Right ventricle myocardium superior (tissue), 1 donor: Measurements from ENCODE around the gene EXO1. TPM values are rescaled to one million over a fixed set of nuclear protein-coding genes. Genes with fewer than 3 reads are reported as not detected.
"Not testable (repeated sequence)": the region's sequence is repeated elsewhere in the genome, so short reads cannot be mapped to it uniquely, and the experiment has no call there.

ENCODE experiments used
- ATAC-seq: fragments of 200-7000 bp; cut with Tn5 transposase; one replicate; pipeline ENCODE4 v1.9.1; 2020; ENCODE audit warnings: mild to moderate bottlenecking; ENCODE audit not compliant: poor library complexity
- DNase-seq: peaks from one replicate; pipeline ENCODE4 v3.0.0-alpha.2; 2020
- intact Hi-C: fragments of 100-400 bp; cut with DNase I; formaldehyde crosslinking; loops from one replicate; pipeline ENCODE4 v1.11.2; 2022
- total RNA-seq: library from RNA; stranded (reverse); fragmentation: NEBNext Ultra II Directional; extraction: Animal tissue kit (Norgen Biotek cat#: 25700); gene quantifications from one replicate; pipeline ENCODE4 v1.2.1, GENCODE V29; 2021
- donor health status: DM: no; HTN: yes; CAD: no; lungs with severe emphysema.

EXO1 gene
- total RNA-seq, 1 donor from 2014 or later: 0.62 TPM

GRCh38 chr1:241829468-241829867 lies 18.5 kb upstream of the EXO1 start:
- ATAC-seq: no peak
- DNase-seq: no peak
- intact Hi-C loops: no loop called here

GRCh38 chr1:241834733-241835377 lies 13.1 kb upstream of the EXO1 start:
- ATAC-seq: no peak
- intact Hi-C loops: loop anchor here (10.0 kb wide), 1 partner anchor 220 kb away; no protein-coding TSS in a partner anchor
- DNase-seq: no peak

GRCh38 chr1:241836941-241837340 lies 11.1 kb upstream of the EXO1 start:
- no peak for DNase-seq
- intact Hi-C loops: loop anchor here (10.0 kb wide), 1 partner anchor 222 kb away; no protein-coding TSS in a partner anchor
- no peak for ATAC-seq

- no peak for DNase-seq
- ATAC-seq: no peak
- intact Hi-C loops: loop anchor here (10.0 kb wide), 1 partner anchor 223 kb away; no protein-coding TSS in a partner anchor
These were observed 10.6 kb upstream of the EXO1 start for GRCh38 chr1:241837416-241837815.

GRCh38 chr1:241837901-241838300 lies 10.1 kb upstream of the EXO1 start:
- DNase-seq (no peak), ATAC-seq (no peak)
- intact Hi-C loops: loop anchor here (10.0 kb wide), 1 partner anchor 223 kb away; no protein-coding TSS in a partner anchor

GRCh38 chr1:241838897-241839296 lies 9.1 kb upstream of the EXO1 start:
- intact Hi-C loops: loop anchor here (10.0 kb wide), 1 partner anchor 224 kb away; no protein-coding TSS in a partner anchor
- no peak for ATAC-seq

GRCh38 chr1:241839369-241839979 lies 8.5 kb upstream of the EXO1 start:
- no peak for ATAC-seq
- DNase-seq: no peak
- intact Hi-C loops: loop anchor here (10.0 kb wide), 1 partner anchor 225 kb away; no protein-coding TSS in a partner anchor

More at GRCh38 chr1:241838897-241839296, 9.1 kb upstream of the EXO1 start:
- no peak for DNase-seq

GRCh38 chr1:241840164-241840563 lies 7.8 kb upstream of the EXO1 start:
- ATAC-seq: no peak
- DNase-seq: no peak
- intact Hi-C loops: no loop called here

- no peak for ATAC-seq
- intact Hi-C loops: no loop called here
- DNase-seq: no peak
These were observed 6.3 kb upstream of the EXO1 start for GRCh38 chr1:241841691-241842090.

GRCh38 chr1:241842565-241842964 lies 5.4 kb upstream of the EXO1 start:
- DNase-seq (no peak), ATAC-seq (no peak)
- intact Hi-C loops: no loop called here

GRCh38 chr1:241844593-241844992 lies 3.4 kb upstream of the EXO1 start:
- ATAC-seq: no peak
- intact Hi-C loops: no loop called here
- DNase-seq: no peak

- intact Hi-C loops: no loop called here
- no peak for DNase-seq
- ATAC-seq: no peak
These were observed 1.6 kb upstream of the EXO1 start for GRCh38 chr1:241846375-241846774.

- DNase-seq: no peak
- intact Hi-C loops: no loop called here
- ATAC-seq: no peak
These were observed 1.0 kb upstream of the EXO1 start for GRCh38 chr1:241846862-241847539.

- intact Hi-C loops: no loop called here
- ATAC-seq: no peak
- no peak for DNase-seq
These were observed 536 bp upstream of the EXO1 start for GRCh38 chr1:241847540-241847795.

GRCh38 chr1:241848686-241849344 lies 811 bp downstream of the EXO1 start:
- DNase-seq: no peak
- intact Hi-C loops: no loop called here
- ATAC-seq: no peak

GRCh38 chr1:241849345-241849695 lies 1.3 kb downstream of the EXO1 start:
- DNase-seq (no peak), ATAC-seq (no peak)
- intact Hi-C loops: no loop called here

- DNase-seq, ATAC-seq, intact Hi-C loops: not testable (repeated sequence)
These were observed 7.6 kb downstream of the EXO1 start for GRCh38 chr1:241855545-241856140.

GRCh38 chr1:241857131-241857530 lies 9.1 kb downstream of the EXO1 start:
- ATAC-seq (no peak), DNase-seq (no peak)
- intact Hi-C loops: no loop called here

- intact Hi-C loops: no loop called here
- ATAC-seq (no peak), DNase-seq (no peak)
These were observed 12.9 kb downstream of the EXO1 start for GRCh38 chr1:241860922-241861321.
